ENCODE data around the gene EXOSC1. TPM values are rescaled to one million over a fixed set of nuclear protein-coding genes. Genes with fewer than 3 reads are reported as not detected.

The EXOSC1 gene, protein sequence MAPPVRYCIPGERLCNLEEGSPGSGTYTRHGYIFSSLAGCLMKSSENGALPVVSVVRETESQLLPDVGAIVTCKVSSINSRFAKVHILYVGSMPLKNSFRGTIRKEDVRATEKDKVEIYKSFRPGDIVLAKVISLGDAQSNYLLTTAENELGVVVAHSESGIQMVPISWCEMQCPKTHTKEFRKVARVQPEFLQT
- polyA plus RNA-seq: 70.6 and 106 TPM in 2 replicates

DNA sequence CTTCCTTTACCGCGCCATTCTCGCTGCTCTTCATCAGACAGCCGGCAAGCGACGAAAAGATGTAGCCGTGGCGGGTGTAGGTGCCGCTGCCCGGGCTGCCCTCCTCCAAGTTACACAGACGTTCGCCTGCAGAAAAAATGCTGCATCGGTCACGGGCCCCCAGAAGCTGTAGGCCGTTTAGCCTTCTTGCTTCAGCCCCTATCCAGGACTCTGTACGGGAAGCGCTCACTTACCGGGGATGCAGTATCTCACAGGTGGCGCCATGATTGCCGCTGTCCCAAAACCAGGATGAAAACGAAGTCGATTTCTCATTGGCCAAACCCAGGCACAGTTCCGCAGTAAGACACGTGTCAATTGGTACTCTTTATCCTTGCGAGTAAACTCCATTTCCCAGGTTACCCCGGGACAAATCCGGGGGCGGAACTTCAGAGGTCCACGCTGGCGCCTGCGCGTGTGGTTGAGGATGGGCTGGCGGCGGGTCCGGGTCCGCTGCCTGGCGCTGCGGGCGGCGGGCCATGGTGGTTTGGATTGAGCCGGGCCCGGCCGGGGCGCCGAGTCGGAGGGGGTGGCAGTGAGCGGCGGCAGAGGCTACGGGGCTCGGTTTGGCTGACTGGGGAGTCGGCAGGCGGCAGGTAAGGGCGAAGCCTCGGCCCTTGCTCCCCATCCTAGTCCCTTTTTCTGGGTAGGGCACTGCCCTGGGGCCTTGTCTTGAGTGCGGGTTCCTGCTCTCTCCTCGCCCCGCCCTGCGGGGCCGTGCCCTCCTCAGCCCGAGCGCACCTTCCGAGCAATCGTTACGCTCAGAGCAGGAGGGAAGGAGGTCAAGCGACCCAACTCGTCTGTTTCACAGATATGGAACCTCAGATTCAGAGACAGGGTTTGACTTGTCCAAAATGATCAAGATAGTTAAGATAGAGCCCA is at the start of gene EXOSC1, which contains the start of gene ZDHHC16:
Gene EXOSC1 (minus strand): TSS at position 285 of the 918 bp plus-strand sequence. CDS start 21 bp downstream, at position 264.
Gene ZDHHC16 (plus strand): TSS at position 454 of the 918 bp plus-strand sequence. CDS start 5,501 bp downstream, outside the sequence.

GRCh38 chr10:97425964-97426775 is 19.6 kb downstream of the EXOSC1 start, which contains the start of gene PGAM1:
TSS of gene PGAM1 (plus strand) at chr10:97426191. CDS start at chr10:97426308, 117 bp downstream.

DNA sequence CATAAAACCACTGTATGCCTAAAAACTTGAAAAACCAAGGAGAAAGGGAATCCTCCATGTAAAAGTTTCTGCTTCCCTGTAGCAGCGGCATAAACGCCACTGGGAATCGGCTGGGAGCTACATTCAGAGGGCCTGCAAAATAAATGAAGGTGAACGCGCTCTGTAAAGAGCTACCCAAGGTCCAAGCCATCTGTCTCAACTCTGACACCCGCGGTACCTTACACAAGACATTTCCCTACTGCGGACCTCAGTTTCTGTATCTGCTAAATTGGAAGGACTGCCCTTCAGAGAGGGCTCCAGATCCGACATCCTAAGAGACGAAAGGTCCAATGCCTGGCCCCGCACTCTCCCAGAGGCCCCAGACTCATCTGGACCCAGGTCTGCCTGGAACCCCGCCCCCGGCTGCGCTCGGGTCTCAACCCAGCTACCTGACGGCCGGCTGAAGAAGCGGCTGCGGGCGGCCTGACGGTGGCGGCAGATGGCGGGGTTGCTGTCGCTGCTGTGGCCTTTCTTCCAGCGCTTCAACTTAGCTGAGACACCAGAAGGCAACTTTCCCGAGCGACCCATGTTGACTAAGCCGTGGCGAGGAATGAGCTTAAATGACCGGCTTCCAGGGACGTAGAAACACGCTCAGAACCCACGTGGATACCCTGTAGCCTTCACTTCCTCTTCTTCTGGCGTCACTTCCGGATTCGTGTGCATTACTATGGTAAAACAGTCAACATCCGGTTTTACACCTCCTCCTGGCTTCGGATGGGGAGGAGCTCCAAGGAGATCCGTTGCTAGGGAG is 44.9 kb downstream of the EXOSC1 start, which contains the start of gene RRP12:
Gene RRP12 (minus strand): TSS at position 676 of the 790 bp plus-strand sequence. CDS start 109 bp downstream, at position 567.

Other genes starting within 250 kb of the EXOSC1 start
- 0.27 and 2.8 TPM in 2 replicates for gene ARHGAP19, start 153.4 kb downstream of the EXOSC1 start, polyA plus RNA-seq
- 0.56 and 0.64 TPM in 2 replicates for gene FRAT1, start 126.7 kb downstream of the EXOSC1 start, polyA plus RNA-seq
- gene FRAT2, start 111.3 kb downstream of the EXOSC1 start, polyA plus RNA-seq: 1.8 and 2.5 TPM in 2 replicates
- gene RRP12, start 44.7 kb downstream of the EXOSC1 start, polyA plus RNA-seq: 9.8 and 13.8 TPM in 2 replicates
- gene PGAM1, start 19.8 kb downstream of the EXOSC1 start, polyA plus RNA-seq: 308 and 376 TPM in 2 replicates
- gene ZDHHC16, start 169 bp upstream of the EXOSC1 start, polyA plus RNA-seq: 17.6 and 42.6 TPM in 2 replicates
- gene MMS19, start 52.4 kb upstream of the EXOSC1 start, polyA plus RNA-seq: 26.6 and 39.6 TPM in 2 replicates
- gene UBTD1, start 52.9 kb upstream of the EXOSC1 start, polyA plus RNA-seq: not detected in 2 replicates
- 1.3 TPM in 2 replicates for gene ANKRD2, start 126.8 kb upstream of the EXOSC1 start, polyA plus RNA-seq
- 1.9 and 2.7 TPM in 2 replicates for gene HOGA1, start 138.4 kb upstream of the EXOSC1 start, polyA plus RNA-seq
- gene C10orf62, start 143.7 kb upstream of the EXOSC1 start, polyA plus RNA-seq: not detected in 2 replicates
- gene MORN4, start 187.5 kb upstream of the EXOSC1 start, polyA plus RNA-seq: 28.6 and 47.9 TPM in 2 replicates
- gene PI4K2A, start 194.7 kb upstream of the EXOSC1 start, polyA plus RNA-seq: 6.8 TPM in 2 replicates
- 5.0 and 8.7 TPM in 2 replicates for gene AVPI1, start 241.2 kb upstream of the EXOSC1 start, polyA plus RNA-seq

Data from Purkinje cell (primary cell).